Measurements from ENCODE around the gene SH3D19.

GRCh38 chr4:151231915-151232595, 93.3 kb downstream of the SH3D19 start:
- TF ChIP-seq, protein P1, sequence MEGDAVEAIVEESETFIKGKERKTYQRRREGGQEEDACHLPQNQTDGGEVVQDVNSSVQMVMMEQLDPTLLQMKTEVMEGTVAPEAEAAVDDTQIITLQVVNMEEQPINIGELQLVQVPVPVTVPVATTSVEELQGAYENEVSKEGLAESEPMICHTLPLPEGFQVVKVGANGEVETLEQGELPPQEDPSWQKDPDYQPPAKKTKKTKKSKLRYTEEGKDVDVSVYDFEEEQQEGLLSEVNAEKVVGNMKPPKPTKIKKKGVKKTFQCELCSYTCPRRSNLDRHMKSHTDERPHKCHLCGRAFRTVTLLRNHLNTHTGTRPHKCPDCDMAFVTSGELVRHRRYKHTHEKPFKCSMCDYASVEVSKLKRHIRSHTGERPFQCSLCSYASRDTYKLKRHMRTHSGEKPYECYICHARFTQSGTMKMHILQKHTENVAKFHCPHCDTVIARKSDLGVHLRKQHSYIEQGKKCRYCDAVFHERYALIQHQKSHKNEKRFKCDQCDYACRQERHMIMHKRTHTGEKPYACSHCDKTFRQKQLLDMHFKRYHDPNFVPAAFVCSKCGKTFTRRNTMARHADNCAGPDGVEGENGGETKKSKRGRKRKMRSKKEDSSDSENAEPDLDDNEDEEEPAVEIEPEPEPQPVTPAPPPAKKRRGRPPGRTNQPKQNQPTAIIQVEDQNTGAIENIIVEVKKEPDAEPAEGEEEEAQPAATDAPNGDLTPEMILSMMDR (IDR thresholded peaks at IDR 0.05) = no peak
- TF ChIP-seq POLR2AphosphoS5 (IDR thresholded peaks at IDR 0.05) = no peak
